ENCODE results near the gene TMEM138.
A peak's percentile ranks its signal among the peaks of the same experiment; 100 is the strongest.

TMEM138 gene

DNA sequence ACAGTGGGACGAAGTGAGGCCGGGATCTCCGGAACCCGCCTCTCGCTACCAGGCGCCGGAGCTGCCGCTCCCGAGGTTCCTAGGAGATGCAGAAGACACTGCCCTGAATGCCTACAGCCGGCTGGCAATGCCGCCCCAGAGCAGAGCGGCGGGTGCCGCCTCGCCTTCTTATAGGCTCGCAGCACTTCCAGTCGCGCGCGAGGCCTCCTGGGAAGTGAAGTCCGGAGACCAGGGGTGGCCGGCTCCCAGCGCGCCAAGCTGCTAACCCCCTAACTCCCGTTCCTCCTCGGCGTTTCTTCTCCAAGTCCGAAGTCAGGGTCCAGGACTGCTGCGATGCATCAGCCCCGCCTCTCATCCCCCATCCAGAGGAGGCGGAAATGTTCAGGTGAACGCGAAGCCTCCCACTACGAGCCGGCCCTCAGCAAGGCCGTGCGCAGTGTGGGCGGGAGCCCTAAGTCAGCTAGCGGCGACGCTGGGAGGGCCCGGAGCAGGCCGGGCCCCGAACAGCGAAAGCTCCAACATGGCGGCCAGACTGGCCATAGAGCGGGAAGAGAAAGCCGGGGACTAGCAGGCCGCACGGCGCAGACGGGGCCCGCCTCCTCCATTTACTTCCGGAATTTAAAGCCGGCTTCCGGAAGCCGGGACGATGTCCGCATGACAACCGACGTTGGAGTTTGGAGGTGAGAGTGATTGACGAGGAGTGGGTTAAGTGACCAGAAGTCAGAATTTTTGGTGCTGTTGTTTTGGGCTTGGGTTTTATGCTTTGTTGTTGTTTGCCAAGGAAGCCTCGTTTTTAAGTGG is at the start of gene TMEM138, which contains the start of gene CYB561A3:
TSS of gene TMEM138 (plus strand) at position 634 of the 801 bp plus-strand sequence. CDS start 2,017 bp downstream, outside the sequence.
TSS of gene CYB561A3 (minus strand) at position 142 of the 801 bp plus-strand sequence. CDS start 5,169 bp downstream, outside the sequence.
- peak within 1 kb of the TSS; percentile 50 to 80 (median 71) for H3K4me3 ChIP-seq
- peak within 1 kb of the TSS; percentile 68 to 100 (median 99) for H3K27ac ChIP-seq

DNA sequence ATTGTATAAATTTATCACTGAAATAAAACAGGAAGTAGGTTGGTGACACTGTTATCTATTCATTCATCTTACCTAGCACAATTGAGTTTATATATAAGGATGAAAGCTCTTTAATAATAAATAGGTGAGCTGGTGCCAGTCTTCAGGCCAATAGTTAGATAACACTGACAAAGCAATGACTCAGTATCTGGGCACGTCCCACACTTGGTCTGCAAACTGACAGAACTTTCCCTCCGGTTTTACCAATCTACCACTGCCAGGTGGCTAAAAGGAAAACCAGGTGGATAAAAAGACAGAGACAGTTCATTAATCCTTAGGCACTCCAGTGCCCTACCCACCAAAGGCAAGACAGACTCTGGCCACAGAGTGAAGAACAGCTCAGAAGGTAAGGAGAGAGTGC is 46.9 kb upstream of the TMEM138 start:
- H3K27ac ChIP-seq: peak overlapping the region in 1 of 21 experiments; percentile 15
- no peak overlapping the region for H3K4me3 ChIP-seq

GRCh38 chr11:61325649-61326414 is 36.3 kb upstream of the TMEM138 start:
- H3K4me3 ChIP-seq: no peak overlapping the region
- H3K27ac ChIP-seq: peak overlapping the region in 2 of 21 experiments; percentile 26 to 36

DNA sequence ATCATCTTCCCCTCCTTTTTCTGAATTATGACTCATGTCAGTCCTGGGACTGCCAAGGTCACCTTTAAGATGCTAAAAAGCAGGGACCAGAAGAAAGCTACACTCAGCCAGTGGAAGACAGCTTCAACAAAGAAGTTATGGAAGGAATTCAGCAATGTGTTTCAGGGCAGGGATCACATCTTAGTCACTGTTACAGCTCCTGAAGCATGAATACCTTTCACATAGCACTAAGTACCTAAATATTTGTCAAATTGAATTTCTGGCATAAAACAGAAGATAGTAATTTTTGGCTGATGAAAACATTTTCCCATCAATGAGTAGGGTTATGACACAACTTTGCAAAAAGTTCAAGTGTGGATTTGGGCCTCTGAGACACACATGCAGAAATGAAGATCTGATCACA is 34.5 kb upstream of the TMEM138 start:
- Histone ChIP-seq H3K27ac (peak overlapping the region in 1 of 21 experiments; percentile 14), H3K4me3 (no peak overlapping the region)

DNA sequence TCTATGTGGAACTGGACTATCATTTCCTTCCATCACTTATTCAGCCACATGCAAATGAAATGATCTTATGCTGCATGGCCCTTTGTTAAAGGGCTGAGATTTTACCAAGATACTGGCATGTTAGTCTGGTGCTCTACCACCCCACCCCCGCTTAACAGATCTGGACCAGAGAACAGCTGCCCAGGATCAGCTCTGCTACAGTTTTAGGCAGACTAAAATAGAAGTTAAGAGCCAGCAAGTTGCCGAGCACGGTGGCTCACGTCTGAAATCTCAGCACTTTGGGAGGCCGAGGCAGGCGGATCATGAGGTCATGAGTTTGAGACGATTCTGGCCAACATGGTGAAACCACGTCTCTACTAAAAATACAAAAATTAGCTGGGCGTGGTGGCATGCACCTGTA is 33.8 kb upstream of the TMEM138 start:
- H3K27ac ChIP-seq: no peak overlapping the region

GRCh38 chr11:61329871-61330270 is 32.3 kb upstream of the TMEM138 start:
- Histone ChIP-seq H3K4me3 (no peak overlapping the region), H3K27ac (no peak overlapping the region)

More for the DNA sequence above, 33.8 kb upstream of the TMEM138 start:
- no peak overlapping the region for H3K4me3 ChIP-seq

GRCh38 chr11:61331651-61332050 is 30.5 kb upstream of the TMEM138 start:
- Histone ChIP-seq H3K27ac (peak overlapping the region in 10 of 21 experiments; percentile 94 to 99 (median 97)), H3K4me3 (peak overlapping the region; percentile 69 to 96 (median 89))

DNA sequence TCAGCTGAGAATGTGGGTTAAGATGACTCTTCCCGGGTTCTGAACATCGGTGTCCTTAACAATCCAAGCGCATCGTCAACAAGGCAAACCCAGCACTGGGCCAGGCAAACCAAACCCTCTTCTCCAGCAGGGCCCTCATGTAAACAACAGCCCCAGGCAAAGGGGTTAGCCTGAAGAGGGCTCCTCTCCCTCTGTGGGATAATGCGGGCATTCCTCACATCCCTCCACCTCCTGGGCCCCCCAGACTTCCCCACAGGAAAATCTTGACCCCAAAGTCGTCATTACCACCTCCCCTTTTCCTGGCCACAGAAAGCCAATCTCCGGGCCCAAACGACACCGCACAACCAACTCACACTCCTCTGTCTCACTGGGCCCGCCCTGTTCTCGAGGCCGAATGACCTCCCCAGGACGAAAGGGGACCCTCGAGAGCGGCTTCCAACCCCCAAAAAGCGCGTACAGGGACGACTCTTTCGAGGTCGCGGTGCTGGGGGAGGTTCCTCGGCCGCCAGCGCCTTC is 29.8 kb upstream of the TMEM138 start:
- Histone ChIP-seq H3K4me3 (peak overlapping the region; percentile 69 to 96 (median 89)), H3K27ac (peak overlapping the region; percentile 79 to 99 (median 95))

DNA sequence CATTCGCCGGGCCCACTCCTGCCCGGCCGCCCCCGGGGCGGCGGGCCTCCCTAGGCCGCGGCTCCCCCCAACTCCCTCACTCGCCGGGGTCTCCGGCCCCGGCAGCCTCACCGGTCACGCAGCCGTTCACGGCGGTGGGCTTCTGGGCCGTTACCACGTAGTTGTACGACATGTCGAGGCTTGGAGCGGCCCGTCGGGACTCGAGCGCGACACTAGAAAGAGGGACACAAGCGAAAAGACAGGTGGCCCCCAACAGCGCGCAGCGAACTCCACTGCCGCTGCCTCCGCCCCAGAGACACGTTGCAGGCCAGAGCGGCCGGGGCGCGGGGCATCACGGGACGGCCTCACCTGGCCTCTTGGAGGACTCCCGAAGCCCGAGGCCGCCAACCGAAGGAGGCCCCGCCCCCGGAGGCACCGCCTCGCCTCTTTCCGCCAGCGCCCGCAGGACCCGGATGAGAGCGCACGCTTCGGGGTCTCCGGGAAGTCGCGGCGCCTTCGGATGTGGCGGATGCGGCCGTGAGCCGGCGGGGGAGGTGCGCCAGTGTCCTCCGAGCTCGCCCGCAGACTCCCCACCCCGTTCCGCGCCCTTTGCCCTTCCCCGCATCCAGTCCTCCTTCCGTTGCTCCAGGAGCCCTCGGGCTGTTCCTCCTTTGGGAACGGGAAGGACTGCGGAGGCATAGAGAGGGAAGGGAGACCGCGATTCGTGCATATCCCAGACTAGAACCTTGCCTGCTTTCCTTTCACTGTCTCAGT is 29.2 kb upstream of the TMEM138 start, which contains the start of the genes DDB1 and TKFC:
TSS of gene DDB1 (minus strand) at position 309 of the 753 bp plus-strand sequence. CDS start at position 172, 137 bp downstream.
TSS of gene TKFC (plus strand) at position 432 of the 753 bp plus-strand sequence. CDS start 1,501 bp downstream, outside the sequence.
- peak within 1 kb of the TSS; percentile 69 to 96 (median 89) for H3K4me3 ChIP-seq
- H3K27ac ChIP-seq: peak within 1 kb of the TSS; percentile 79 to 99 (median 95)

- Histone ChIP-seq H3K27ac (peak overlapping the region; percentile 27 to 99 (median 95)), H3K4me3 (peak overlapping the region; percentile 69 to 96 (median 89))
Measured at GRCh38 chr11:61333550-61334433, 28.4 kb upstream of the TMEM138 start.

- Histone ChIP-seq H3K27ac (peak overlapping the region in 8 of 21 experiments; percentile 16 to 99 (median 74)), H3K4me3 (no peak overlapping the region)
Measured at GRCh38 chr11:61334434-61335354, 27.5 kb upstream of the TMEM138 start.

DNA sequence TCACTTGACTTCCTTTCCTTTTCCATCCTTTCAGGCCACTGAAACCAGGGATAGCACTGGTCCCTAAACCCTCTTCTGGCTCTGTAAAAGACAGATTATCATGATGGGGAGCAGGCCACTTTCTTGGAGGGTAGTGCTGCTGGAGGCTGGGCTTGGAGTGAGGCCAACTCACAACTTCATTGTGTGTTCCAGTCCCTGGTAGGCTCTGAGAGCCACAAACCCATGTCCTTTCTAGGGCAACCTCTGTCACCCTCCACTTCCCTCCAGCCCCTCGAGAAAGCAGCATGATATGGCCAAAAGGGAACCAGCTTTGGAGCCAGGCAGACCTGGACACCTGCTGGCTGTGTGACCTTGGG is 26.8 kb upstream of the TMEM138 start:
- Histone ChIP-seq H3K4me3 (no peak overlapping the region), H3K27ac (peak overlapping the region in 7 of 21 experiments; percentile 5 to 96 (median 23))

GRCh38 chr11:61336171-61336935 is 25.8 kb upstream of the TMEM138 start:
- Histone ChIP-seq H3K27ac (peak overlapping the region in 13 of 21 experiments; percentile 5 to 96 (median 52)), H3K4me3 (no peak overlapping the region)

- H3K27ac ChIP-seq: no peak overlapping the region
- no peak overlapping the region for H3K4me3 ChIP-seq
Measured at GRCh38 chr11:61337706-61338470, 24.3 kb upstream of the TMEM138 start.

DNA sequence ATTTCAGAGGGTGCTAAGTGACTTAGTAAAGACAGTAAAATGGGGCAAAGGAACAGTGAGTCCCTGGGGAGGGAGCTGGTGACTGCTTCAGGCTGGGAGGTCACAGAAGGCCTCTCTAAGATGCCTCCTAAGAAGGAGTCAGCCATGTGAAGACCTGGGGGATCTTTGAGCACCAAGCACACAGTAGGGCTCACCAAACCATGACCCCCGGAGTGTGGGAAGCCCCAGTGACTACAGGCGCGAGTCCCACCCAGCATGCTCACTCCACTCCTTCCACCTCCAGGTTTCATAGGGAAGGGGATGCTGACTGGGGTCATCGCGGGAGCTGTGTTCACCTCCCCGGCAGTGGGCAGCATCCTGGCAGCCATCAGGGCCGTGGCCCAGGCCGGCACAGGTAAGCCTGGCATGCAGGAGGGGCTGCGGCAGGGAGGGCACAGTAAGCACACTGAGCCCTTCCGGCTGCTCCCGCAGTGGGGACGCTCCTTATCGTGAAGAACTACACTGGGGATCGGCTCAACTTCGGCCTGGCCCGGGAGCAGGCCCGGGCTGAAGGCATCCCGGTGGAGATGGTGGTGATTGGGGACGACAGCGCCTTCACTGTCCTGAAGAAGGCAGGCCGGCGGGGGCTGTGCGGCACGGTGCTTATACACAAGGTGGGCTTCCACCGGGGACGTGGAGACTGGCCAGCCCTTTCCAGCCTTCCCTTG is 23.2 kb upstream of the TMEM138 start:
- H3K4me3 ChIP-seq: no peak overlapping the region
- H3K27ac ChIP-seq: no peak overlapping the region

Measured in skin epidermis (tissue), 12 donors.